AML-193 (cell line): Measurements from ENCODE around the gene GARNL3.

ENCODE experiments used
- DNase-seq, 2 experiments: peaks; one replicate each; lab custom pipeline; 2025; lab: John Stamatoyannopoulos, UW

Gene GARNL3

DNA sequence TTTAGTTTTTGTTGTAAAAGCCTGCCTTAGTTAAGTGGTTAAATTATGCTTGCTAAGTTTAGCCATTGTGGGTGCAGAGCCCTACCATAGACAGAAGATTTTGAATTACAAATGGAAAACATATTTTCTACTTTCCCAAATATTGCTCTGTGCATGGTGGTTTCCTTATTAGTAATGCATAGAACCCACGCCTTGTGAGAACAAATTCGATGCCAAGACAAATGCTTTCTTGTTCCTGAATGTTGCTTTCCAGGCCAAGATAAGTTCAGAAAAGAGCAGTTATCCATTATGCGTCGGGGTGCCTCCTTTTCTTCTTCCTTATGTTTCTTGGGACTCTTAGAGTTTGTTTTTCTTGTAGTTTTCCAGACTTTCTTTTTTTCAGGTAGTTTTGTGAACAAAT lies 31.0 kb upstream of the GARNL3 start:
- DNase-seq = no peak

DNA sequence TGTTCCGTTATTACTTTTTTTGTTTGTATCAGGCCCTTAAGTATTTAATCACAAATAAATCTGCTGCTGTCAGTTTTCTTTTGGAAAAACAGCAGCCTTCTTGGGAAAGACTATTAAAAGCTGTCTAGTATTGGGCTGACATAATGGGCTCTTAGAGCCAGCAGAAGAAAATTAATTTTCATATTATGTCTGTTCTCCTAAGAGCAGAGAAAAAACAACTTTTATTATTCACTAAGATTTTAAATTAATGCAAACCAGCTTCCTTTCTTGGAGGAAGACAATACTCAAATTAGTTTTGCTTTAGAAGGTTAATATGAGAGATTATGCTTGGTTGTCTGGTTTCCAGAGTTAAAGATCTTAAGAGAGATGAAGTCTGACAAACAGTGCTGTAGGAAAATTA lies 30.6 kb upstream of the GARNL3 start:
- DNase-seq = no peak

DNA sequence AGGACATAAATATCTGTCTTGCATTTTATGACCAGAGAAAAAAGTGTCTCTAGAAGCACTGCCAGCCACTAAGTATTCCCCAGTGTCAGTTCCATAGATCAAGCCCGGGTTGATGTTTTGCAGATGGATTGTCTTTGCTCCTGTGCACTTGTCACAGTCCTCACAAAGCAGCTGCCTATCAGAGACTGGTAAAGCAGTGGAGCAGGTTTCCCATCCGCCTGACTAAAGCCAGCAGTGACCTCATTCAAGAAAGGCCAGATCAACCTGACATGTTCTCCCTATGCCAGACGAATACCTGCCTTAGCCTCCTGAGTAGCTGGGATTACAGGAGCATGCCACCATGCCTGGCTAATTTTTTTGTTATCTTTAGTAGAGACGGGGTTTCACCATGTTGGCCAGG lies 26.8 kb upstream of the GARNL3 start:
- no peak for DNase-seq

GRCh38 chr9:127241354-127241753 lies 23.2 kb upstream of the GARNL3 start:
- no peak for DNase-seq

DNA sequence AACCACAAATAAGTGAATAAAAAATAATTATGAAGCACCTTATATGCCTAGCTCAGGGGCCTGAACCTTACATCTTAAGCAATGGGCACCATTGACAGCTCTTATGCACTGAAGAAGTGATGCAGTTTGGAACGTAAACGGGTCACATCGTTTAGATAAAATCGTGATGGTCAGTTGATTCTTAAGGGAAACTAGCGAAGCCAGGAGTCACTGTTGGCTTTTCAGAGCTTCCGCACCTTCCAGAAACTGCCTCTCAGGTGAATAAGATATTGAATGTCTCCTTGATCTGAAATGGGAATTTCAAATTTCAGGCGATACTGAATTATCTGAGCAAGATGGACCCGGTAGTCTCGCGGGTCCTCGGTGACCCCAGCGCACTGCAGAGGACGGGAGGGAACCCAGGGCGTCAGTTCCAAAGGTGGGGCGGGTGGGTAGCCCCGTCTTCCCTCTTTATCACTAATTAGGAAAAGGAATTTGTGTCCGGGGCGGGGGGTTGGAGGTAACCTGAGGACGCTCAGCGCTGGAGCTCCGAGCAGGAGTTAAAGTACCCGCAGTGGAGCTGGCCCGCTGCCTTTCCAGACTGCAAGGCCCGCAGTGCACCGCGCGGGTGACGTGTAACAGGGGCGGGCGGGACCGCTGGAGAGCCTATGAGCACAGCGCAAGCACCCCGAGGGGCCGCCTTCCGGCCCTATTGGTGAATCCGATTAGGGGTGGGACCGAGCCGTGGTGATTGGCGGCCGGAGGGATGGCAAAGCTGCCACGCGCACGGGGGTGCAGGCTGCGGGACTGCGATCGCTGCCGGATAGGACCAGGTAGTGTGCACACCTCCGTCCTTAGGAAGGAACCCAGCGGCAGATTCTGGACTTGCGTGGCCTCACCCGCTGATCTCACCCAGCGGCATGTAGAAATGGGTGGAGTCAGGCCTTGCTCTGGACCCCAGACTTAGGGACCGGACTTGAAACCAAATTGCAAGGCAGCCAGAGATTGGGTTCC lies 19.7 kb upstream of the GARNL3 start:
- DNase-seq = peak; percentile 47 to 61

- DNase-seq = no peak
These were observed 18.9 kb upstream of the GARNL3 start for GRCh38 chr9:127245637-127246164.

- DNase-seq = no peak
These were observed 16.3 kb upstream of the GARNL3 start for GRCh38 chr9:127248241-127248640.

DNA sequence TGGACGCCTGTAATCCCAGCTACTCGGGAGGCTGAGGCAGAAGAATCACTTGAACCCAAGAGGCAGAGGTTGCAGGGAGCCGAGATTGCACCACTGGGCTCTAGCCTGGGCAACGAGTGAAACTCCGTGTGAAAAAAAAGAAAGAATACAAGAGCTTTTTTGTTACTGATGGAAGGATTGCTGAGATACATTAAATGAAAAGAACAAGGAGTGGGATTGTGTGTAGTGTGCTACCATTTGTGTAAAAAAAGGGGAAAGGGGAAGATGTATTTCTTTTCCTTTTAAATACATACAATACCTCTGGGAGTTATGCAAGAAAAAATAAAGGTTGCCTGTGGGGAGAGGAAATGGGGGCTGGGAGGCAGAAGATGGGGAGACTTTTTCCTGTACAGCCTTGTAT lies 14.7 kb upstream of the GARNL3 start:
- DNase-seq = no peak

DNA sequence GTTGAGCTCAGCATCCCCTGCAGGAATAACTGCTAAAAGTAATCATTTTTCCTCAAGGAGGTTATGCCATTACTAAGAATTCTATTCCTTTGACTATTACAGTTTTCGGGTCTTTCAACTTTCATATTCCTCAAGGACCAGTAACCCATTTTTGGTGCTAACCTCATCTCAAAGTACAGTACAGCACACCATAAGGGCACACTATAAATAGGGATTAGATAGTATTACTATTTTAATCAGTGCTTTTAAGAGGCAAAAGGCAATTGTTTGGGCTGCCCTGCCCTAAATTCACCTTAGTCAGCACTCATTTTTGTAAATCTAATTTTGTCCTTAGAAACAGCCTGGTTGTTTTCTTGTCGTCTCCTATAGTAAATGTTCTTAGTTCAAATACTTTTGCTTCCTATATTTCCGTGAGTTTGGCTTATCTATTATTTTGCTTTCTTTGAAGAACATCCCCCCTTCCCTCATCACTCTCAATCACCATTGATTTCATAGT lies 13.6 kb upstream of the GARNL3 start:
- DNase-seq = no peak

GRCh38 chr9:127252410-127253318 lies 11.9 kb upstream of the GARNL3 start:
- DNase-seq = no peak

- DNase-seq = no peak
These were observed 11.1 kb upstream of the GARNL3 start for GRCh38 chr9:127253446-127253845.

- no peak for DNase-seq
These were observed 8.9 kb upstream of the GARNL3 start for GRCh38 chr9:127255692-127256091.

DNA sequence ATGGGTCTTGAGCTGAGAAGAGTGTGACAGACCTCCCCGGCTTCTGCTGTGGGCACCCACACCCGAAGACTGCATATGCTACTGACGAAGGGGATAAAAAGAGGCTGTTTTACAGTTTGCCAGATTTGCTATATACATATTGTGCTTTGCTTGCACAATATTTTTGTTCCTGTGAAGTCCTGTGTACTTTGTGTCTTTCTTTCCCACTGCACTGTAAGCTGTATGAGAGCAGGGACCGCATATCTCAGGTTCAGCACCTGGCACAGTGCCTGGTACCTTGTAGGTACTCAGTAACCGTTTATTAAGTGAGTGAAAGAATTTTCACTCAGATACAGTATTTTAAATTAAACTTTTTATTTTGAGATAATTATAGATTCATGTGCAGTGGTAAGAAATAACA lies 8.2 kb upstream of the GARNL3 start:
- no peak for DNase-seq

DNA sequence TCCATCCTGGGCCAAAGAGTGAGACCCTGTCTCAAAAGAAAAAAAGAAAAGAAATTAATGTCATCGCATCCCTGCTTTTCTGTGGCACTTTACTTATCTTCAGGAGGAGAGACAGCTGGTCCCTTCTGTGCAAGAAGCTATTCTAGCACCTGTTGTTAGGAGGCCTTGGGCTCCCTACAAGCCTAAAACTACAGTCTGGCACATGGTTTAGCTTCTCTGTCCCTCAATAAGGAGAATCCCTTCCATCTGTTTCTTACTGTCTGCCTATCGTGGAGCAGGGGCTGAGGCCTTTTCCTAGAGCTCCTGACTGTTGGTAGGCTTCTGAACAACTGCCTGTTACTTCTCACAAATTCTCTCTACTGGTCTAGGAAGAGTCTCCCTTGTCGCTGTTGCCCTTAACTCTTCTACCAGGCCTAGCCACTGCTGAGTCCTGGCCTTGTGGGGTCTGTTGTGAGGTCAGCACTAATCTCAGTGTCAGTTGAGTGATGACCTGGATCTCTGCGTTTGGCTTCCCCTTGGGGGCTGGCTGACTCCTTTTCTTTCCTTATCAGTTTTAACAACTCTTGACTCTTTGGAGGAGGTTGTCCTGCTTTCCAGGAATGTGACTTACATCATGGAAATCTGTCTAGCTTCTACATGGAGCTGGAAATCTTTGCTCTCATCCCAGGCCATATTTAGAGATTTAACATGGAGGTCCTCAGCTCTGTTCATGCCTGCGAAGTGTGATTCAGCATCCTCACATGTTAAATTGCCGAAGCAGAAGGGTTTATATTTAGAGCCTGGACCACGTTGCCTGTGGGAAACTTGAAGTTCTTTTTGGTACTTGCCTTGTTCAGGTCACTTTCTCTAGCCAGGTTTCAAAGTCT lies 5.7 kb upstream of the GARNL3 start:
- DNase-seq = no peak

DNA sequence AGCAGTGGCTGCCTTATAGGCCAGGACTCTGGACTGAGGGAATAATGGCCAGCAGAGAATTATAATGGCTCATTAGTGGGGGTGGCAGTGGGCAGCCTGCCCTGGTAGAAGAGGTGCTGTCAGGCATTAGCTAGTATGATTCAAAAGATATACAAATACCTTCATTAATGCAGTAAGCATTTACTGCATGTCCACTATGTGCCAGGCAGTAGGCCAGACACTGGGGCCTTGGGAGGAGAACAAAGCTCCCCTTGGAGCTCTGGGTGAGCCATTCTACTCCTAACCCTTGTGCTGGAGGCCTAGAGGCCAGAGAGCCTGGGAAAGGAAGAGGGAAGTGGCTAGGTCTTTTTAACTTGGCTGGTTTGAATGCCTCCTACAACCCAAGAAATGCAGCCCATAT lies 2.0 kb upstream of the GARNL3 start:
- DNase-seq = no peak

- DNase-seq = no peak
These were observed 1.3 kb upstream of the GARNL3 start for GRCh38 chr9:127263237-127263636.

DNA sequence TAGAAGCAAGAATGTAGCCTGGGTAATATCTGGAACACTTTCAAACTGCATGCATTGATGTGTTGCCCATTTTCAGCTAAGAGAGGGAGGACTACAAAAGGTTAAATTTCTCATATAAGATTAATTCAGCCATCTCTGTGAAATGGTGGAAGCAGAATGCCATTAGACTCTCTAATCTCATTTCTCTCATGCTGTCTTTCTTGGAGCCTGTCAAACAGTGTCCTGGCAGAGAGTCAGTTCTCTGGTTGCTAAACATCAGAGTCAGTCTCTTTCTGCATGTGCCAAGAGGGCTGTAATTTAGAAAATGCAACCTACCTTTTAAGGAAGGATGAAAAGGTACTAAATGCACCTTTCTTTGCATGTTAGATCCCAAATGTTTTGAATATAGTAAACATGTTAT lies 910 bp upstream of the GARNL3 start:
- DNase-seq = no peak

GRCh38 chr9:127267793-127268525 lies 3.4 kb downstream of the GARNL3 start:
- no peak for DNase-seq

DNA sequence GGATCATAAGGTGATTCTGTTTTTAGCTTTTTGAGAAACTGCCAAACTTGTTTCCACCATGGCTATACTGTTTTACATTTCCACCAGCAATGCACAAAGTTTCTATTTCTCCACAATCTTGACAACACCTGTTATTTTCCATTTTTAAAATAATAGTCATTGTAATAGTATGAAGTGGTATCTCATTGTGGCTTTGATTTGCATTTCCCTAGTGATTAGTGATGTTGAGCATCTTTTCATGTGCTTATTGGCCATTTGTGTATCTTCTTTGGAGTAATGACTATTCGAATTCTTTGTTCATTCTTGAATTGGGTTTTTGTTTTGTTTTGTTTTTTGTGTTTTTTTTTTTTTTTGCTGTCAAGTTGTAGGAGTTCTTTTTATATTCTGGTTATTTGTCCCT lies 4.9 kb downstream of the GARNL3 start:
- DNase-seq = no peak

GRCh38 chr9:127273326-127273725 lies 8.8 kb downstream of the GARNL3 start:
- no peak for DNase-seq

- no peak for DNase-seq
These were observed 12.5 kb downstream of the GARNL3 start for GRCh38 chr9:127277099-127277498.
